OCI-LY1 (cell line): Measurements from ENCODE around the gene MACROH2A2.

ENCODE experiments used
- H2AFZ ChIP-seq: fragments of 200-600 bp; sonication (generic), shearing (Covaris generic); 2 replicates; pipeline ENCODE4 v1.6.0; 2014; ENCODE audit warnings: antibody characterized with exemption, mild to moderate bottlenecking, low read length
- H3F3A ChIP-seq: fragments of 200-600 bp; sonication (generic), shearing (Covaris generic); 2 replicates; pipeline ENCODE4 v1.6.0; 2014; ENCODE audit warnings: mild to moderate bottlenecking, antibody characterized with exemption, low read length, moderate library complexity; ENCODE audit not compliant: insufficient read depth
- H3K27ac ChIP-seq: fragments of 200-600 bp; sonication (generic); 2 replicates; pipeline ENCODE4 v1.5.1; 2014; ENCODE audit warnings: low read length, mixed run types, mild to moderate bottlenecking, low read depth; ENCODE audit not compliant: poor library complexity, severe bottlenecking
- H3K27me3 ChIP-seq: fragments of 200-600 bp; sonication (generic); 2 replicates; pipeline ENCODE4 v1.6.0; 2014; ENCODE audit warnings: antibody characterized with exemption, mild to moderate bottlenecking, low read length, moderate library complexity; ENCODE audit not compliant: insufficient read depth
- H3K36me3 ChIP-seq: fragments of 200-600 bp; sonication (generic); 2 replicates; pipeline ENCODE4 v1.6.1; 2014; ENCODE audit warnings: mild to moderate bottlenecking, antibody characterized with exemption, low read length, moderate library complexity, mixed read lengths; ENCODE audit not compliant: insufficient read depth
- H3K4me1 ChIP-seq: fragments of 200-600 bp; sonication (generic); 2 replicates; pipeline ENCODE4 v1.5.1; 2014; ENCODE audit warnings: mild to moderate bottlenecking, low read length, moderate library complexity; ENCODE audit not compliant: insufficient read depth, severe bottlenecking
- H3K4me2 ChIP-seq: fragments of 200-600 bp; sonication (generic), shearing (Covaris generic); 2 replicates; pipeline ENCODE4 v1.6.1; 2014; ENCODE audit warnings: low read length
- H3K4me3 ChIP-seq: fragments of 200-600 bp; sonication (generic); 2 replicates; pipeline ENCODE4 v1.5.1; 2014; ENCODE audit warnings: low read length, low read depth, mild to moderate bottlenecking, mixed read lengths; ENCODE audit not compliant: poor library complexity, severe bottlenecking
- H3K79me2 ChIP-seq: fragments of 200-600 bp; shearing (Covaris generic); 2 replicates; pipeline ENCODE4 v1.6.1; 2016; ENCODE audit warnings: mixed run types, low read length, mixed read lengths; ENCODE audit not compliant: insufficient read depth
- H3K9ac ChIP-seq: fragments of 200-600 bp; sonication (generic), shearing (Covaris generic); 2 replicates; pipeline ENCODE4 v1.6.1; 2014; ENCODE audit warnings: mild to moderate bottlenecking, low read length, mixed read lengths
- H3K9me2 ChIP-seq: fragments of 200-600 bp; sonication (generic), shearing (Covaris generic); 2 replicates; pipeline ENCODE4 v1.6.1; 2014; ENCODE audit warnings: low read depth, mild to moderate bottlenecking, low read length, mixed read lengths
- H3K9me3 ChIP-seq: fragments of 200-600 bp; shearing (Covaris generic); 2 replicates; pipeline ENCODE4 v1.6.1; 2014; ENCODE audit warnings: low read length, mixed read lengths
- H4K20me1 ChIP-seq: fragments of 200-600 bp; sonication (generic), shearing (Covaris generic); 2 replicates; pipeline ENCODE4 v1.6.0; 2016; ENCODE audit warnings: mild to moderate bottlenecking, low read length; ENCODE audit not compliant: insufficient read depth
- CTCF ChIP-seq: fragments of 200-600 bp; sonication (generic), shearing (Covaris generic); IDR thresholded peaks from 2 replicates; pipeline ENCODE4 v1.5.1; 2017; ENCODE audit warnings: mild to moderate bottlenecking, antibody characterized with exemption, low read length, moderate library complexity, mixed read lengths
- EZH2 ChIP-seq: fragments of 200-600 bp; sonication (generic), shearing (Covaris generic); IDR thresholded peaks from 2 replicates; pipeline ENCODE4 v1.8.0; 2017; ENCODE audit warnings: borderline replicate concordance, mixed run types, mild to moderate bottlenecking, antibody characterized with exemption, low read length, moderate library complexity, mixed read lengths

MACROH2A2 gene

DNA sequence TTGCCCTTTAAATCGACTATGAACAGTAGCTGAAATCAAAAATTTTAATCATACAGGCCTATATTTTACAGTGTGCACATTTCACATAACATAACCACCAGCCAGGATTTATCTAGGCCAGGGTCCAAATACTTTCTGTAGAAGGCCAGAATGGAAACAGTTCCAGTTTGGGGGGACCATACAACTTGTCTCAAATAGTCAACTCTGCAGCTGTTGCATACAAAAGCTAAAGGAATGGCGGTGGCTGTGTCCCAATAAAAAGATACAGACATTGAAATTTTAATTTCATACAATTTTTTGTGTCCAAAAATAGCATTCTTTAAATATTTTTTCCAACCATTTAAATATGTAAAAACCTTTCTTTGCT, 94.6 kb downstream of the MACROH2A2 start:
- Histone ChIP-seq H3K4me2 (peak overlapping the region; percentile 71), H3K9me3 (no peaks in the 10 kb centered on the region), H3K4me1 (peaks cover 24% of the 10 kb centered on the region), H3K27ac (peak overlapping the region; percentile 72), H3K9me2 (no peaks in the 10 kb centered on the region), H3K9ac (peak overlapping the region; percentile 95), H2AFZ (no peak overlapping the region), H3K27me3 (no peaks in the 10 kb centered on the region), H3K4me3 (peak overlapping the region; percentile 79), H4K20me1 (no peaks in the 10 kb centered on the region), H3K36me3 (peaks cover 28% of the 10 kb centered on the region), H3F3A (0 out of 2 replicates have a peak, but pooled peaks cover 3% of the 10 kb centered on the region), H3K79me2 (no peaks in the 10 kb centered on the region)
- TF ChIP-seq CTCF, result no peak
- no peak for TF ChIP-seq EZH2

- TF ChIP-seq CTCF (no peak), EZH2 (no peak)
- Histone ChIP-seq H3K4me2 (no peak overlapping the region), H3K79me2 (no peaks in the 10 kb centered on the region), H4K20me1 (no peaks in the 10 kb centered on the region), H3K4me3 (no peak overlapping the region), H3K27ac (no peak overlapping the region), H3K27me3 (no peaks in the 10 kb centered on the region), H3F3A (0 out of 2 replicates have a peak, but pooled peaks cover 3% of the 10 kb centered on the region), H3K9me2 (no peaks in the 10 kb centered on the region), H3K9me3 (no peaks in the 10 kb centered on the region), H3K36me3 (peaks cover 40% of the 10 kb centered on the region), H2AFZ (no peak overlapping the region), H3K4me1 (peaks cover 24% of the 10 kb centered on the region), H3K9ac (no peak overlapping the region)
Observed at GRCh38 chr10:70148516-70148915, 95.9 kb downstream of the MACROH2A2 start.

GRCh38 chr10:70155255-70155838, 102.7 kb downstream of the MACROH2A2 start:
- Histone ChIP-seq H3K4me1 (no peaks in the 10 kb centered on the region), H3K4me3 (no peak overlapping the region), H2AFZ (no peak overlapping the region), H3K79me2 (no peaks in the 10 kb centered on the region), H3K4me2 (no peak overlapping the region), H3F3A (no peaks in the 10 kb centered on the region), H3K9me2 (no peaks in the 10 kb centered on the region), H3K27me3 (no peaks in the 10 kb centered on the region), H3K27ac (no peak overlapping the region), H3K9me3 (no peaks in the 10 kb centered on the region), H3K36me3 (peaks cover 91% of the 10 kb centered on the region), H3K9ac (no peak overlapping the region), H4K20me1 (no peaks in the 10 kb centered on the region)
- TF ChIP-seq EZH2, result no peak
- TF ChIP-seq CTCF, result no peak
